HK-2 (cell line): ENCODE data around the gene ALDOB.
"Not testable (repeated sequence)": the region's sequence is repeated elsewhere in the genome, so short reads cannot be mapped to it uniquely, and the experiment has no call there.

Experiments
- DNase-seq: peaks from one replicate; pipeline ENCODE4 v3.0.0-alpha.2; 2018; ENCODE audit not compliant: unreplicated experiment

Gene ALDOB

DNA sequence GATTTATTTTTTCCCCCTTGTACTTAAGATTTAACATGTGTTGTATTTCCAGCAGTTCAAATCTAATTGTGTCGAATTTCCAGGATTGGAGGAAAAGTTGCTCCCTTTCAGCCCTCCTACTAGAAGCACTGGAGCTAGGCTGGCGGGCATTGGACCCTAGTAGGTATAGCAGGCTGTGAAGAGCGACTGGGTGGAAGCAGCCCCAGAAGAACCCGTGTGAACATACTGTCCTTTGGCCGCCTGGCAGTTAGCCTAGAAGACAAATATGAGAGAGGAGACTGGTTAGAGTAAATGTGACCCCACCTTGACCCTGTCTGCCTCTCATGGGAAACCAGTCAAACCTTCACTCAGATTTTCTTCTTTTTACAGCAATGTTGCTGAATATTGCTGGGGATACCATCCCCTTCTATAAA, 13.9 kb downstream of the ALDOB start:
- no peak for DNase-seq

DNA sequence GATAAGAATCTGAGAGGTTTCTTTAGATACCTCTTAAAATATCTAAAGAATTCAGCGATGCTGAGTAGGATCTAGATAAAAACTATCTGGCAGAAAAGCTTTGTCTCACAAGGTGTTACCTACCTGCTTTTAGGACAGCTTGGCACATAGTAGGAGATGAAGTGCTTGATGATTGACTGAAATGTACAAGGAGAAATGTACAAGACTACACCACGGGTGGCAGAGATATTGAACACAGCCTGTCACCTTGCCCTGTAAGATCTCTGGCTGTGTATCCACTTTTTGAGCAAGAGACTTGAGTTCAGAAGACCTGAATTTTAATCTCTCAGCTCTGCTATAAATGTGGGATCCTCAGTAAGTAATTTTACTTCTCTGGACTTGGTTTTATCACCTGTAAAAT, 15.7 kb downstream of the ALDOB start:
- DNase-seq: no peak

DNA sequence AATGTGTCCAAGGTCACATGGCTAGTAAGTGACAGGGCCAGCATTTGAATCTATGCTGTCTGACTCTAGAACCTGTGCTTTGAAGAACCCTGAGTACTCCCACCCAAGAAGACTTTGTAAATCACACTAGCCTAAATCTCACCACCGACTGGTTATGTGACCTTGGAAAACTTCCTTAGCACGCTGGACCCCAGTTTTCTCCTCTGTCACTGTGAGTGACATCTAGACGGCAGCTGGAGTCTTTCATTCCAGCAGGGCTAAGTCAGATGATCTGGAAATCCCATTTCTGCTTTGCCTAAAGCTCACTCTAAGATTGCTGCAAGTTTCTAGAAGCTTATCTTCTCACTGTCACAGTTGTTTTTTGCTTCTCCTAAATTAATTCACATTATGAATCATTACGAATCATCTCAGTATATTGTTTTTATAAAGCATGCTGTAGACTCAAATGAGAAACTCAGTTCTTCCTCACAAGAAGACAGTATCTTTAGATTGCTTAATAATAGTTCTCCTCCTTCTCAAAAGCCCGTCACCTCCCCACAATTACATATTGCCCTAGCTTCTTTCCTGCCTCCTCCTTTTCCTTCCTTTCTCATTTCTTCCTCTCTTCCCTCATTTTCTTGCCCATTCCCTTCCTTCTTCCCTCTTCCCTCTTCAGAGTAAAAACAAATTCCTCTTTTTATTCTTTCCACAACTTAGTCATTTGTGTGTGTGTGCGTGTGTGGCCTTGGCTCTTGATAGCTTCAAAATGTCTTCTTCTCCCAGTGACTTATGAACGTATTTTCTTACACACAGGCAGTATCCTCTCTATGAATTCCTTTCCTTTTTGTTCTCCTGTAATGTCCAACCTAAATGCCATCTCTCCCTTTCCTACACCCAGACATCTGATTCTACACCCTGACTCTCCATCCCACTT, 16.8 kb downstream of the ALDOB start:
- no peak for DNase-seq

DNA sequence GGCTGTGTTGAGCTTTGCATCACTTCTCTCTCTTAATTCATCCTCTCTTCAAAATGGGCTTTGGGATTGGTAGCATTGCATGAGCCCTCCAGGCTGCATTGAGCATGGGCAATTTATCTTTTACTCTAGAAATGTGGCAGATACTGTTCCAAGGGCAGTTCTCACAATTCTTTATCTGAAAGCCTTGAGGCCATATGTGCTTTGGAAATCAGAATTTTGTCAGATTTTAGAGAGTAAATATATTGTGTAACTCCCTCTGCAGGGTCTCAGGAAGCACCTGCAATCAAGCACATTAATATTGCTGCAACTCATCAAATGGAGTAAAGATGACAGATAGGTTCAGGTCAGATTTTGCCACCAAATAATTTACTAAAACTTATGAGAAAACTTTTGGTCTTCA, 17.6 kb downstream of the ALDOB start:
- DNase-seq: no peak

DNA sequence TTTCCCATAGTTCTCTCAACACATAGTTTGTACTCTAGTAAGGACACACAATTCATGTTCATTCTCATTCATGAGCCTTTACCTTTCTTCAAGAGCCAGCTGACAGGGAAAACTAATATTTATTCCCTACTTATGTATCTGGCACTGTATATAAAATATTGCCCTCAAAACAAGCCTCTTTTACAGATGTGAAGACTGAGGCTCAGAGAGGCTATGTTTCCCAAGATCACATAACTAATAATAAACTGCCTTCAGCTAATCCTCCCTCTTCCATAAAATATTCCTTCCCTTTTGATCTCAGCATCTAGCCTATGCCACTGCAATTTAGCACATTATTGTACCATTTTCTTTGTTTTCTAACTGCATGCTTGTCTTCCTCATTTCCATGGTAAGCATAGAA, 18.2 kb downstream of the ALDOB start:
- DNase-seq: no peak

DNA sequence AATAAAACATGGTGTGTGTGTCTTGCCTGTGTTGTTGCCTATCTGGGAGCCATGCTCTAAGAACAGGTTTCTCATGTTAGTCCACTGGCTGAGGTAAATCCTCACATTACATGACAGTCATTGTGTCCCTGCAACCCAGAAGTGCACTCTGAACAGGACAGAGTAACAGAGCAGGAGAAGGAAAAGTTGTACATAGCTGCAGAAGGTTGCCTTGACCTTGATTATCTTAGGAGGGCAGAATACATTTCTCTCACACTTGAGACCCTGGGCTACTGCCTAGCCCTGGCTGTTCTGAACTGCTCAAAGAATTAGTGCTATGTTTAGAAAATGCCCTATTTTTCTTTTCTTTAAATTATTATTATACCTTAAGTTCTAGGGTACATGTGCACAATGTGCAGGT, 20.0 kb downstream of the ALDOB start:
- no peak for DNase-seq

DNA sequence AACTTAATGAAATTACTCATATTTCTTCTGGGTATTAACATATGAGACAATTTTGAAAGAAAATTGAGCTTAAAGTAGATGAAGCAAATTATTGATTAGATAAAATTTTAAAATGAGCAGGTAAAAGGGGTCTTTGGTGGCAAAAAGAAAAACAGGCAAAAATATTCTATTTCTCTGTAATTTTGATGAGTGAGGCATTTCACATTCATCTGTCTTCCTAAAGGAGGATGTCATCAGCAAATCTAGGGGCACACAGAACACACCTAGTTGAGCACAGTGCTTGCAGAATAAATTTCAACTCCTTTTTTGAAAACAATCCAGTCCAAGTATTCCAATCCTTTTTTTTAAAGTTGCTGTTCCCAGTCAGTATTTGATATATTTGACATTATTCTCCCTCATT, 20.7 kb downstream of the ALDOB start:
- no peak for DNase-seq

DNA sequence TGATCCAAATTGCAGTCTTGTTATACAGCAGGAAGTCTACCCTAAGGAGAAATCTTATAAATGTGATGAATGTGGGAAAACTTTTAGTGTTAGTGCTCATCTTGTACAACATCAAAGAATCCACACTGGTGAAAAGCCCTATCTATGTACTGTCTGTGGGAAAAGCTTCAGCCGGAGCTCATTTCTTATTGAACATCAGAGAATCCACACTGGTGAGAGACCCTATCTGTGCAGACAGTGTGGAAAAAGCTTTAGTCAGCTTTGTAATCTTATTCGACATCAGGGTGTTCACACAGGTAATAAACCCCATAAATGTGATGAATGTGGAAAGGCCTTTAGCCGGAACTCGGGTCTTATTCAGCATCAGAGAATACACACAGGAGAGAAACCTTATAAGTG, 26.5 kb downstream of the ALDOB start:
- no peak for DNase-seq

DNA sequence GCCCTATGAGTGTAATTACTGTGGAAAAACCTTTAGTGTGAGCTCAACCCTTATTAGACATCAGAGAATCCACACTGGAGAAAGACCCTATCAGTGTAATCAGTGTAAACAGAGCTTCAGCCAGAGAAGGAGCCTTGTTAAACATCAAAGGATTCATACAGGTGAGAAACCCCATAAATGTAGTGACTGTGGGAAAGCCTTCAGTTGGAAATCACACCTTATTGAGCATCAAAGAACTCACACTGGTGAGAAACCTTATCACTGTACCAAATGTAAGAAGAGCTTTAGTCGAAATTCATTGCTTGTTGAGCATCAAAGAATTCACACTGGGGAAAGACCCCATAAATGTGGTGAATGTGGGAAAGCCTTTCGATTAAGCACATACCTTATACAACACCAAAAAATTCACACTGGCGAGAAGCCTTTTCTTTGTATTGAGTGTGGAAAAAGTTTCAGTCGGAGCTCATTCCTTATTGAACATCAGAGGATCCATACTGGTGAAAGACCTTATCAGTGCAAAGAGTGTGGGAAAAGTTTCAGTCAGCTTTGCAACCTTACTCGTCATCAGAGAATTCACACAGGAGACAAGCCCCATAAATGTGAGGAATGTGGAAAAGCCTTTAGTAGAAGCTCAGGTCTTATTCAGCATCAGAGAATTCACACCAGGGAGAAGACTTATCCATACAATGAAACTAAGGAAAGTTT, 27.0 kb downstream of the ALDOB start:
- no peak for DNase-seq

DNA sequence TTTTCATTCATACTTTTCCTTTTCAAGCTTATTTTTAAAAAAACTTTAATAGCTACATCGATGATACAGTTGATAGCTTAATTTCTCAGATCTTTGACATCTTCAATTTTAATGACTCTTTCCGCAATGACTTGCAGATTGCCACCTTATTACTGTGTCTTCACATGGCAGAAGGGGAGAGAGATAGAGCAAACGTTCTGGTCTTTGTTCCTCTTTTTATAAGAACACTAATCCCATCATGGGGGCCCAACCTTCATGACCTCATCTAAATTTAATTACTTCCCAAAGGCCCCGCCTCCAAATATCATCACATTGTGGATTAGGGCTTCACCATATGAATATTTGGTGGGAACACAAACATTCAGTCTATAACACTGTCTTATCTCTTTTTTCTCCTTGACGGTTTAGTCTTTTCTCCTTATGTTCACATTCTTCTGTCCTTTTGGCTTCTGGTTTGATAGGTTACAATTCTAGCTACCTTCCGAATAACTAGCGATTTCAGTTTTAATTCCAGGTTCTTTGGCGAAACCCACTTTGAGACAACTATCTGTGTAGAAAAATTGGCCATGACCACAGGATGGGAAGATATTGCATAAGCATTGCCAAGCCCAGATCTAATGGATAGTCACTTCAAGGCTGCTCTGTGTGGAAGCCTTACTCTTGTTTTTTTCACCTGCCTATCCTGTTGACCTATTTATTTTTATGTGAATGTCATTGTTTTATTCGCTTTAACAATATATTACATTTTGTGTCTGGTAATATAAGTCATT, 31.9 kb downstream of the ALDOB start:
- no peak for DNase-seq

DNA sequence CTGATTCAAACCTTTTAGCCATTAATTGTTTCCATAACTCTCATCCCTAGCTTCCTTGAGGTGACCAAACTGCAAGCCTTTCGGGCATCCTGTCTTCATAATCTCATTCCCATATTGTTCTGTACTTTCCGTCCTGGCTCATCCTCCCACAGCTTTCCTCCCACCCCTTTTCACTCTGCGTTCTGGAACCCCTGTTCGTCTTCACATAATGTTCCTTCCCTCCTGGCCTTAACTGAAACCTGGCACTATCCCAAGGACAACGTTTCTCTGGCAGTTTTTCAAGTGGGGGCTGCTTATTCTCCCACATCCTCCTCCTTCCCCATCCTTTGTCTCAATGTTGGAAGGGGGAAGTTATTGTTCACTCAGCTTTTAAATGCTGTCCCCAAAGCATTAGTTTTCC, 35.5 kb downstream of the ALDOB start:
- DNase-seq: no peak

DNA sequence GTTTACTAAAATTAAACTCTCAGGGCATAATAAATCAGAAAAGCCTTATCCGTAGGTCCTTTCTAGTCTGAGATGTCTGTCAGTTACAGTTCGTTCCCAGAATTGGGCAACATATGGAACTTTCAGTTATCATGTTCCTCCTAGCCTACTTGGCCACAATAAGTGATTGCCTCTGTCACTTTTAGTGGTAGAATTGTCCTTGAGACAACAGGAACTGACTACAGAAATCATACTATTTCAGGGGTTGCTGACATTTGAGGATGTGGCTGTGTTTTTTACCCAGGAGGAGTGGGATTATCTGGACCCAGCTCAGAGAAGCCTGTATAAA, 36.0 kb downstream of the ALDOB start:
- DNase-seq: no peak

DNA sequence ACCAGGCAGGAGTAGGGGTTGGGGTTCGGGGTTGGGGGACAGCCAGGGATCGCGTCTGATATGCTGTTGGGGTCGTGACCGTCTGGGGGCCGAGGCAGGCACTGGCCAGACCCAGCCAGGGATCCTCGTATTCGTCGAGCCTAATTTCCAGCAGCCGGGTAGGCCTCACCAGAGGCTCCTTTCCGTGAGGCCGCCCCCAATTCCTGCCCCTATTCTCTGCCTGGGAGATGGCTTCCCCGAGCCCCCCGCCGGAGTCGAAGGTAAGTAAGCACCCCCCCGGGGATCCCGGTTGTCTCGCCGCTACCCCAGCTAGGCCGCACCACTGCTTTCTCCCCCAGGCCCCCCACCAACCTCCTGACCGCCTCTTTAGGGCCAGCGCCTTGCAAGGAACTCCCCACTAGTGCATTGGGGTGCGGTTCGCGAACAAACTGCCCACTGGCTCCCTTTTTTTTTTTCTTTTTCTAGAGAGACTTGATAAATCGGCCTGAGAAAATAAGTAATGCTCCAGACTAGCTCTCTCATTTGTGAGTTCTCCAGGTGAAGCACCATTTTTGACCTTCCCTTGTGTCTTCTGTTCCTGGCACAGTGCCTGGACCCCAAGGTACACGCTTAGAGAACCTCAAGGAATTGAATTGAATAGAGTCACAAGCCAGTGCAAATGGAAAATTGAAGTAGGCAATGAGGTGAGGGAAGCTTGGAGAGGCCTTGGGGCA, 36.5 kb downstream of the ALDOB start:
- no peak for DNase-seq

DNA sequence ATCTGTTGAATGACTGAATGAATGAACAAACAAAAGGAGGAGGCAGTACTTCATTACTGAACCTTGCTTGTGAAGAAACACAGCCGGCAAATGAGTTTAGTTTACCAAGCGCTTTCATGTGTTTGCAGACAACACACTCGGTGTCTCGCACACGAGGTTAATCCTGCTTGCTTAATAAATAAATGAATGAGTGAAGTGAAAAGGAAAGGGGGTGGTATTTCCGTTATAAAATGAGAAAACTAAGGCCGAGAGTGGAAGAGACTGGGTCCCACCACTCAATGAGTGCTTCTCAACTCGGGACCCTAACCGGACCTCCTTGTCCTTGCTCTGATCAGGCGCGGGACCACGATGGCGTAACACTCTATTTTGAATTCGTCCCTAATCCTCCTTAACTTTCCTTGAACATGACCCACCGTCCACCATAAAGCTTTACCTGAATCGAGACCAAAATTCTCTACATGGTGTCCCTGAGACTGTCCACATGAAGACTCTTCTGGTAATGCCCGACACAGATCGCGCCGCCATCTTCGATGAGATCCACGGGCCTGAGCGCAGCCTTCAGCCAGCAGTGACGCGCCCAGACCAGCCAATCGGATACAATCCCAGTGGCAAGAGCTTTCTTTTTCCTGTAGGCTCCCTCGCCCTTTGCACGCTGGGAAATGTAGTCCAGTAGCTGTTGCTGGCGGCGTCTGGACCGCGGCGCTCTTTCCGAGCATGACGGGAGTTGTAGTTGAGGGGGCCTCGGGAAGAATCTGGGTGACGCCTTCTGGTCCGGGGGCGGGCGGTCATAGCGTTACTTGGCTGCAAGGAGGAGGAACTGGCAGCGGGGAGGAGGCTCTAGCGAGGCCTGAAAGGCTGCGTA, 37.3 kb downstream of the ALDOB start, which contains the start of the genes MRPL50 and ZNF189:
Gene MRPL50 (minus strand): TSS at position 551 of the 862 bp plus-strand sequence. CDS start 26 bp downstream, at position 525.
Gene ZNF189 (plus strand): TSS at position 784 of the 862 bp plus-strand sequence. CDS start 306 bp downstream, outside the sequence.
- peak; percentile 97 for DNase-seq

DNA sequence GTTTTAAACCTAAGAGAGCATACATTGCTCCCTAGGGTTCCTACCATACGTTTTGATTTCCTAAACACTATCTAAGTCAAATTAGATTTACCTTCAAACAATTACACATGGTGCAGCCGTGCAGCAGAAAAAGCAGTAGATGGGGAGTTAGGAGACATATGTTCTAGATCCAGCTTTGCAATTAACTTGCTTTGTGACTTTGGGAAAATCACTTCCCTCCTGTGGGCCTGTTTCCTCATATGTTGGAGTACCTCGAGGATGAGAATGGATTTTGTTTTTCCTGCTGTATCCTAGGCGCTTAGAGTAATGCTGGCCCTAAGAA, 37.9 kb downstream of the ALDOB start:
- no peak for DNase-seq

DNA sequence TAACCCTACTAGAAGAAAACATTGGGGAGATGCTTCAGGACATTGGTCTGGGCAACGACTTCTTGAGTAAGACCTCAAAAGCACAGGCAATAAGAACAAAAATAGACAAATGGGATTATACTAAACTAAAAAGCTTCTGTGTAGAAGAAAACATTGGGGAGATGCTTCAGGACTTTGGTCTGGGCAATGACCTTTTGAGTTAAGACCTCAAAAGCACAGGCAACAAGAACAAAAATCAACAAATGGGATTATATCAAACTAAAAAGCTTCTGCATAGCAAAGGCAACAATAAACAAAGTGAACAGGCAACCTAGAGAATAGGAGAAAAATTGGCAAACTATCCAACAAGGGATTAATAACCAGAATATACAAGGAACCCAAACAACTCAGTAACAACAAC, 40.9 kb downstream of the ALDOB start:
- DNase-seq: no peak

DNA sequence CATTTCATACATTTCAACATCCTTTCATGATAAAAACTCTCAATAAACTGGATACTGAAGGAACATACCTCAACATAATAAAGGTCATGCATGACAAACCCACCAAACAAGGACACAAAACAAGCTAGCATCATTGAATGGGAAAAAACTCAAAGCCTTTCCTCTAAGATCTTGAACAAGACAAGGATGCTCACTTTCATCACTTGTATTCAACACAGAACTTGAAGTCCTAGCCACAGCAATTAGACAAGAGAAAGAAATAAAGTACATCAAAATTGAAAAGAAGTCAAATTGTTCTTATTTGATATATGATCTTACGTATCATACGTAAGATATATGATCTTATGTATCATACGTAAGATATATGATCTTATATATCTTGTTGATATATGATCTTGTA, 42.4 kb downstream of the ALDOB start:
- no peak for DNase-seq

DNA sequence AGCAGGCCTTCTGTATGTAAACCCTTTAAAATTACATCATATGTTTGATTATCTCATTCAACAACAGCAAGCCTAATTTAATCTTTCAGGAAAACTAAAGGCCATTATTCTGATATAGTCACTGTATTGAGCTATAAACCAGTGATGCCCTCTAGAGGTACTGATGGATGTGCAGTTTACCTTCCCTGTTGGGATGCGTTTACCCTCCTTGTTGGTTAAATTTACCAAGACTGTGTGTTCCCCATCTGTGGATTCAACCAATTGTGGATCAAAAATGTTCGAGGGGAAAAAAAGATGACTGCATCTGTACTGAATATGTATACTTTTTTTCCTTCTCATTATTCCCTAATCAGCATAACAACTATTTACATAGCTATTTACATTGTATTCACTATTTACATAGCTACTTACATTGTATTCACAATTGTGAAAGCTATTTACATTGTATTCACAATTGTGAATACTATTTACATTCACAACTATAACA, 47.0 kb downstream of the ALDOB start:
- no peak for DNase-seq

DNA sequence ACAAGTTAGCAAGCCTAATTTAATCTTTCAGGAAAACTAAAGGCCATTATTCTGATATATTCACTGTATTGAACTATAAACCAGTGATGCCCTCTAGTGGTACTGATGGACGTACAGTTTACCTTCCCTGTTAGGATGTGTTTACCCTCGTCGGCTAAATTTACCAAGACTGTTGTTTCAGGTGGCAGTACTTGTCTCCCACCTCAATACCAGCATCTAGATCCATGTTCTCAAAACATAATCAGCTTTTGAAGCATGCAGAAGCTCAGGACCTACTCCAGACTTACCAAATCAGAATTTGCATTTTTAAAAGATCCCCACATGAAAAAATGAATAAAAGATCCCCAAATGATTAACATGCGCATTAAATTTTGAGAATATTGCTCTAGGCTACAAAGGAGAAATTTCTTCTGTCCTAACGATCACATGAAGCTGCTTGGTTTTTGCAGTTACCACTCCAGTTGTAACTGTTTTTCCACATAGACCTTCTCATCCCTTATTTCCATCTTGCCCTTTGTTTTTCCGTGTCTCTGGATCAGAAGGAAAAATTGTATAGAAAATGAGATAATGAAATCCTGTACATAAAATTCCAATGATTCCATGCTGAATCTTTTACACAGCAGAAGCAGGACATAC, 47.6 kb downstream of the ALDOB start:
- DNase-seq: no peak

DNA sequence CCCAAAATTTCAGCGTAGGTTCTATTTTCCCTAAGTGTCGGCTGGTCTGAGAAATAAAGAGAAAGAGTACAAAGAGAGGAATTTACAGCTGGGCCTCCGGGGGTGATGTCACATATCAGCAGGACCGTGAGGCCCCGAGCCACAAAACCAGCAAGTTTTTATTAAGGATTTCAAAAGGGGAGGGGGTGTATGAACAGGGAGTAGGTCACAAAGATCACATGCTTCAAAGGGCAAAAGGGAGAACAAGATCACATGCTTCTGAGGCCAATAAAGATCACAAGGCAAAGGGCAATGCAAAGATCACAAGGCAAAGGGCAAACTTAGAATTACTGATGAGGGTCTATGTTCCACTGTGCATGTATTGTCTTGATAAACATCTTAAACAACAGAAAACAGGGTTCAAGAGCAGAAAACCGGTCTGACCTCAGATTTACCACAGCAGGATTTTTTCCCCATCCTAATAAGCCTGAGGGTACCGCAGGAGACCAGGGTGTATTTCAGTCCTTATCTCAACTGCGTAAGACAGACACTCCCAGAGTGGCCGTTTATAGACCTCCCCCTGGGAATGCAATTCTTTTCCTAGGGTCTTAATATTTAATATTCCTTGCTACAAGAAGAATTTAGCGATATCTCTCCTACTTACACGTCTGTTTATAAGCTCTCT, 50.6 kb downstream of the ALDOB start, which contains the start of gene BAAT:
Gene BAAT (minus strand): TSS at position 134 of the 664 bp plus-strand sequence. CDS start 13,602 bp downstream, outside the sequence.
- DNase-seq: not testable (repeated sequence)
